SK-N-MC (cell line): ENCODE measurements around the gene TBC1D10B.
"Not testable (repeated sequence)": the region's sequence is repeated elsewhere in the genome, so short reads cannot be mapped to it uniquely, and the experiment has no call there.

ENCODE experiments used
- EZH2 ChIP-seq: fragments of 200-600 bp; sonication (generic); IDR thresholded peaks from one replicate; pipeline ENCODE4 v1.6.1; 2017; ENCODE audit warnings: antibody characterized with exemption
- FOXP2 ChIP-seq: optimal IDR thresholded peaks from 2 replicates; pipeline ENCODE3; 2011; ENCODE audit warnings: mild to moderate bottlenecking, moderate library complexity; ENCODE audit not compliant: insufficient read depth; ENCODE audit errors: extremely low read length, control extremely low read depth
- POLR2AphosphoS5 ChIP-seq: IDR thresholded peaks from 2 replicates; pipeline ENCODE4 v1.6.1; 2012; ENCODE audit warnings: mild to moderate bottlenecking, low read depth, low read length, borderline replicate concordance

DNA sequence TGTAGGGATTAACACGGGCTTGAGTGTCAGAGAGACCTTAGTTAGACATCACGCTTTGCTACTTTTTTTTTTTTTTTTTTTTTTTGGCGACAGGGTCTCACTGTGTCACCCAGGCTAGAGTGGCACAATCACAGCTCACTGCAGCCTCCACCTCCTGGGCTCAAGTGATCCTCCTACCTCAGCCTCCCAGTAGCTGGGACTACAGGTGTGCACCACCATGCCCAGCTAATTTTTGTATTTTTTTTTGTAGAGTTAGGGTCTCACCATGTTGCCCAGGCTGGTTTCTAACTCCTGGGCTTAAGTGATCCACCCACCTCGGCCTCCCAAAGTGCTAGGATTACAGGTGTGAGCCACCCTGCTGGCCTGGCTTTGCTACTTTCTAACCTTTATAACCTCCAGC lies 26.3 kb upstream of the TBC1D10B start:
- TF ChIP-seq POLR2AphosphoS5, EZH2, FOXP2: not testable (repeated sequence)
